Measurements from ENCODE around the gene NAP1L1.

NAP1L1 gene, protein sequence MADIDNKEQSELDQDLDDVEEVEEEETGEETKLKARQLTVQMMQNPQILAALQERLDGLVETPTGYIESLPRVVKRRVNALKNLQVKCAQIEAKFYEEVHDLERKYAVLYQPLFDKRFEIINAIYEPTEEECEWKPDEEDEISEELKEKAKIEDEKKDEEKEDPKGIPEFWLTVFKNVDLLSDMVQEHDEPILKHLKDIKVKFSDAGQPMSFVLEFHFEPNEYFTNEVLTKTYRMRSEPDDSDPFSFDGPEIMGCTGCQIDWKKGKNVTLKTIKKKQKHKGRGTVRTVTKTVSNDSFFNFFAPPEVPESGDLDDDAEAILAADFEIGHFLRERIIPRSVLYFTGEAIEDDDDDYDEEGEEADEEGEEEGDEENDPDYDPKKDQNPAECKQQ

DNA sequence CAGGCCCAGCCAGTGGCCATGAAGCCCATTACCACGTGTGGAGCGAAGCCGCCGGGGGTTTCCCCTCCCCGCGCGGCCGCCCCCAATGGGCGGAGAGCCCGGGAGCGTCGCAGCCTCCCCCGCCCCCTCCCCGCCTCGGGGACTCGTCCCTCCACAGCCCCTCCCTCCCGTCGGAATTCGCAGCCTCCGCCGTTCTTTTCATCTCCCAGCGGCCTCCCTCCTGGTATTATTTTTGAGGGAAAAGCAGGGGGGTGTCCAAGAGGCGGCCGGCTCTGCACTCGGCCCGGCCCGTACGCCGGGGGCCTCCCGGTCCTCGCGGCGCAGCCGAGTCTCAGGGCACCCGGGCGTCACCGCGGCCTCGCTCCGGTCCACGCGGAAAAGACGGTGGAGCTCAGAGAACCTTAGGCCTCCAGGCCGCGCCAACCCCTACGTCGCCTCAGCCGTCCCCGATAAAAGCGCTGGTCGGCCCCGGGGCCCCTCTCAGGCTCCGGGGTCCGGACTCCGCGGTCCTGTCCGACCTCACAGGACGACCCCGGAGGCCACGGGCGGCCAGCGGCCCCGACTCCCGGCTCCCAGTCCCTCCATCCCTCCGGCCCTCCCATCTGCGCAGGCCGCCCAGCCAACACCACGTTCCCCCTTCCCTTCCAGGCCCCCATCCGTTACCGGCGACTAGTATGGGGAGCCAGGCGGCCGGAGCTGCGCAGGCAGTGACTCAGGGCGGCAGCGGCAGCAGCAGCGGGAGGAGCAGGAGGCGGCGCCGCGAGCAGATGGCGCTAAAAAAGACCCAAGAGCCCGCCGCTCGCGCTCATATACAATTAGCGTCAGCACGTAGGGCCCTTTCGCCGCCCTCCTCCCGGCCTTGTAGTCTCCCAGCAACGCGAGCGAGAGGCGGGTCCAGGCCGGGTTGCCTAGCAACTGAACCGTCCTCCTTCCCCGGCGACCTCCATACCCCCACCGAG is at the start of gene NAP1L1:
TSS of gene NAP1L1 (minus strand) at position 782 of the 959 bp plus-strand sequence. CDS start 10,466 bp downstream, outside the sequence.
- DNase-seq = peak; percentile 97

DNA sequence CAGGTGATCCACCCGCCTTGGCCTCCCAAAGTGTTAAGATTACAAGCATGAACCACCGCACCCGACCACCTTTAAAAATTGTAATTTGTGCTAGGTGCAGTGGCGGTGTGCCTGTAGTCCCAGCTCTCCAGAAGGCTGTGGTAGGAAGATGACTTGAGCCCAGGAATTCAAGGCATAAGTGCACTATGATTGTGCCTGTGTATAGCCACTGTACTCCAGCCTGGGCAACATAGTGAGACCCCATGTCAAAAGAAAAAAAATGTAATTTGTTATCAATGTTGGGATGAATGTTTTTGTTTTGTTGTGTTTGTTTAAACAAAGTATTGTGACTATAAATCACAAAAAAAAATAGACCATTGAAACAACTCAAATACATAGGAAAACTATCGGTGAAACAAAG is 43.1 kb upstream of the NAP1L1 start:
- DNase-seq = no peak

DNA sequence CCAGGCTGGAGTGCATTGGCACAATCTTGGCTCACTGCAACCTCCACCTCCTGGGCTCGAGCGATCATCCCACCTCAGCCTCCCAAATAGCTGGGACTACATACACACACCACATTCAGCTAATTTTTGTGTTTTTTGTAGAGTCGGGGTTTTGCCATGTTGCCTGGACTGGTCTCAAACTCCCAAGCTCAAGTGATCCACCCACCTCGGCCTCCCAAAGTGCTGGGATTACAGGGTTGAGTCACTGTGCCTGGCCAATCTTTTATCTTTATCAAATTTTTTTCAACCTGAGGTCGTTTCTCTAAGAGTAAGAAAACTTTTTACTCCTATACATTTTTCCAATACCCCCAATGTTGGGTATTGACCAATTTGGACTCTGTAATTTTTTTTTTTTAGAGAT is 40.0 kb upstream of the NAP1L1 start:
- DNase-seq = no peak

DNA sequence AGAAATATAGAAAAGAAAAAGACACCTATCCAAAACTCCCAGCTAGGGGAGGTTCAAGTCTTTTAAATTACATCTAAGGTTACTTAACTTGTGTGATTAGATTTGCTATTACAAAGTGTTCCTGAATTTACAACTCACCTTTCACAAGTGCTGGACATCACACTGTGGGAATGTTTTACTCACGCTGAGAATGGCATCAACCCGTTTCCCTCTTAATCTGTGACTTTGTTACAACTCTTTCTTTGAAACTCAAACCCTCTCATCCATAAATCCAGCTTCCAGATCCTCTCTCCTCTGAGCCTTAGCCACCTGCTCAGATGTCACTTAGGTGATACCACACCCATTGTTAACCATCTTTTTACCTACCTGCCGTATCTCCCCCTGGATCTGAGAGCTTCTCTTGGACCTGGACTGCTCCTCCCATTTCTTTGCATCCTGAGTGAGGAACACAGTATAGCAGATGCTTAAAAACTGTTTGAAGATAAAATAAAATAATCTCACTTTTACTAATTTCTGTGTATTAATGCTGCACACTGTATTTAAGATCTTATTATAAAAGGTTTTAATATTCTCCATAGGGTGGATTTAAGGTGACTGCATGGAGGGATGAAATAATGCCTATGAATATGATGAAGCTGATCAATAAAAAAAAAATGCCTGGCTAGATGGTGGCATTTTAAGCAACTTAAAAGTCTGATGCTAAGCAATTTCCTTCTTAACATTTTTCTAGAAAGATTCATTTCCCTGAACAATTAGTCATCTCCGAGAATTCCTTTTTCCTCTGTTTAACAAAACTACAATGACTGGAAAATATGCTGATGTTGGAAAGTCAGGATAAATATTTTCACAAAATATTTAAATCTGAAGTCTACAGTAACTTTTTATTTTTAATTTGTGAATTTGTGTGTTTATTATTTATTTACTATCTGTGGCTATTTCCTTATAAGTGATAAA is 39.1 kb upstream of the NAP1L1 start:
- DNase-seq = no peak

DNA sequence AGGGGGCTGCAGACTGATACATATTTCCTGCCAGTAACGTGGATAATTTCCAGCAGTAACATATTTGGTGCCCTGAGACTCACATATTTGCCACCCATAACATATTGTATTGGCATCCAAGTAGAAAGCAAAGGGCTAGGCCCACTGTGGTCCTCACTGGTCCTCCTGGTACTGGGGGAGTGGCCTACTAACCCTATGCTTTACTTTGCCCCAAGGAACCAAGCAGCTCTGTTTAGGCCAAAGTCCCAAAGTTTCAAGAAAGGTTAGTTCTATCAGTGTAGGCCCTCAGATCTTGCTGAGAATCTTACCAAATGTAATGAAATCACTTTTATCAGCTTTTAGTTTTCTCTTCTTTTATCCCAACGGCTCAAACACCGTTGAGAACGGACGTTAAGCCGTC is 35.4 kb upstream of the NAP1L1 start:
- no peak for DNase-seq

DNA sequence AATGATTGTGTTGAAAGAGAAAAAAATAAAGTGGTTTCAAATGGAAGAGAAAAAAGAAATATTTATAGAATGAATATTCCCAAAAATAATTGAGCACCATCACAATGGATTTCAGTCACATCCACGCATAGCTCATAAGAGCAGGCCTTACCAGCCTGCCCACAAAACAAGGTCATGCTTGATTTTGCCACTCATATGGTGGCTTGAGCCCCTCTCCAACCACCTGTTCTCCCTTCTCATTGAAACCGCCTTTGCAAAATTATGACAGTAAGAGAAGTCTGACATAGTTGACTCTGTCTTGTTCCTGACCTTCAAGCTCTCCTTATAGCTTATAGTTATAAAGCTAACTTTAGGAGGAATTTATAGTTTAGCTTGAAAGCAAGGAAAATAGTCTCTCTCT is 33.3 kb upstream of the NAP1L1 start:
- no peak for DNase-seq

DNA sequence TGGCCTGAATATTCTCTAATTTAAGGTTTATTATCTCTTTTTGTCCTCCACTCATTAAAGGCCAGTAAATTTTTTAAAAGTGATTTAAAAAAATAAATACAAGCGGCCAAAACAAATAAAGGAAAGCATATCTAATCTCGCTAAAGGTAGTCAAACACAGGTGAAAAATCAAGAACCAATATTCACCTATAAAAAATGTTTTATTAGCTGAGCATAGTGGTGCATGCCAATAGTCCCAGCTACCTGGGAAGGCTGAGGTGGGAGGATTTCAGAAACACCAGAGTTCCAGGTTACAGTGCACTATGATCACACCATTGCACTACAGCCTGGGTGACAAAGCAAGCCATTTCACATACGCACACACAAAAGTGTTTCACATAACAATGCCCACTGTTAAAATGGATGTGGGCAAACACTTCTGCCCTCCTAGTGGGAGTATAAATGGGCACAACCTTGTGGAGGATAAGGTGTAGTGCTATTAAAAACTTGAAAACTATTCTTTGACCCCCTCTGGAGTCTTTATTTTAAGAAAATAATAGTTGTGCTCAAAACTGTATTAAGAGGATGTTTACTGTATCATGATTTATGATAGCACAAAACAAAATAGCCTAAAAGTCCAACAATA is 32.7 kb upstream of the NAP1L1 start:
- DNase-seq = no peak

DNA sequence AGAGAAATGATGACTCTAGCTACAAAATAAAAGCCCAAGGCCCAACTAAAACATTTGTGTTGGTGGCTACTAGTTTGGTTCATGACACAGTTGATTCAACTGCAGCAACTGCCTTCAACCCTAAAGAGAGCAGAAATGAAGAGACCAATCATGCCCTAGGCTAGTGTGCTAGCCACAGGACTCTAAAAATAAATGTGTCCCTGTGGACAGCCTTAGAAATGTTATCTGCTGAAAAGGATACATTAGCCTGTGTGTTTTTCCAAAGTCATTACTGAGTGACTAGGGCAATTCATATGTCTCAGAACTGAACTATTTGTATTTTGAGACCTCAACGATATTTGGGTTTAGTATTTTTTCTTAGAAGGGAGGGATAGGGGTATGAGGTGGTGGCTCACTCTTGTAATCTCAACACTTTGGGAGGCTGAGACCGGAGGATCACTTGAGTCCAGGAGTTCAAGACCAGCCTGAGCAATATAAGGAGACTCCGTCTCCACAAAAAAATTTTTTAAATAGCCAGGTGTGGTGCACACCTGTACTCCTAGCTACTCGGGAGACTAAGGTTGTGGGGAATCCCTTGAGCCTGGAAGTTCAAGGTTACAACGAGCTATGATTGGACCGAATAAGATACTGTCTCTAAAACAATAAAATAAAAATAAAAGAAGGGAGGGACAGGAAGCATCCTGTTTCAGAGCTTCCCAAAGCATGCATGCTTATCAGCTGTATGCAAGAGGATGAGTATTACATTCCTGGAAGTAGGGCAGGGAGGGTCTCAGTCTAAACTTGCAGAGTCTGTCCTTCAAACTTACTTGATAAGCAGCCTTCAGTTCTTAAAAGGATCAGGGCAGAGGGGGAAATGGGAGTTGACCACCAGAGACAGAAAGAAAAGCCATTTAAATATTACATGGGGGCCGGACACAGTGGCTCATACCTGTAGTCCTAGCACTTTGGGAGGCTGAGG is 29.6 kb upstream of the NAP1L1 start:
- no peak for DNase-seq

DNA sequence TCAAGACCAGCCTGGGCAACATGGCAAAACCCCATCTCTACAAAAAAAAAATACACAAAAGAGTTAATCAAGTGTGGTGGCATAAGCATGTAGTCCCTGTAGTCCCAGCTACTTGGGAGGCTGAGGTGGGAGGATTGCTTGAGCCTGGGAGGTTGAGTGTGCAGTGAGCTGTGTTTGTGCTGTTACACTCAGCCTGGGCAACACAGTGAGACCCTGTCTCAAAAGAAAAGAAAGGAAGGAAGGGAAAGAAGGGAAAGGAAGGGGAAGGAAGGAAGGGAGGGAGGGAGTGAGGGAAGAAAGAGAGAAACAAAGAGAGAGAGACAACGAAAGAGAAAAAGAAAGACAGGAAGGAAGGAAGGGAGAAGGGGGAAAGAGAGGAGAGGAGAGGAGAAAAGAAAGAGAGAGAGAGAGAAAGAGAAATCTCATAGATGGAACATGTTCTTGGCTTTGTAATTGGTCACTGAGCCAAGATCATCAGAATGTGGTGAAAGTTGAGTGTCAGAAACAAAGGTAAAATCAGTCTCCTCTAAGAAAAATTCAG is 26.8 kb upstream of the NAP1L1 start:
- no peak for DNase-seq

DNA sequence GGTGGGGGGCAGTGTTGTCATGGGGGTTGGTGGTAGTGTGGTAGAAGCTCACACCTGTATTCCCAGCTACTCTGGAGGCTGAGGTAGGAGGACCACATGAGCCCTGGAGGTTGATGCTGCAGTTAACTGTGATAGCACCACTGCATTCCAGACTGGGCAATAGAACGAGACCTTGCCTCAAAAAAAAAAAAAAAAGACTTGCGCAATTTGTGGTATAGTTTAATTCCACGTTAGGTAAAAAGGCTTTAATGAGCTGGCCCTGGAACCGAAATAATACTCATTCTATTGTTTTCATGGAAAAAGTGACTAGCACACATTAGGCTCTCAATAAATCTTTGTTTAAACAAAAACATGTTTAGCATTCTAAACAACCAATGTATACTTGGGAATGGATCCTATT is 25.4 kb upstream of the NAP1L1 start:
- DNase-seq = no peak

DNA sequence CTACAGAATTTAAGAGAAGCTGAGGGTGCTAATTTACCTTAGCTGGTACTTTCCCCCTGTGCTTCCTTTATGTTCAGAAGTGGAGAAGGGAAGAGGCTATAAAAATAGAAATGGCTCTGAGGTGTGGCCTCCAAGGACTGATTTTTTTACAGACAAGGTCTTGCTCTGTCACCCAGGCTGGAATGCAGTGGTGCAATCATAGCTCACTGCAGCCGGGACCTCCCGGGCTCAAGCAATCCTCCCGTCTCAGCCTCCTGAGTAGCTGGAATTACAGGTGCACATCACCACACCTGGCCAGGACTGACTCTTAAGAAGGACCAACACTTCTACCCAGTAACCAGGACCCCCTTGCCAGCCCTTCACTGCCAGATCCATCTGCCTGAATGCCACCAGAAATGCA is 23.9 kb upstream of the NAP1L1 start:
- DNase-seq = no peak

DNA sequence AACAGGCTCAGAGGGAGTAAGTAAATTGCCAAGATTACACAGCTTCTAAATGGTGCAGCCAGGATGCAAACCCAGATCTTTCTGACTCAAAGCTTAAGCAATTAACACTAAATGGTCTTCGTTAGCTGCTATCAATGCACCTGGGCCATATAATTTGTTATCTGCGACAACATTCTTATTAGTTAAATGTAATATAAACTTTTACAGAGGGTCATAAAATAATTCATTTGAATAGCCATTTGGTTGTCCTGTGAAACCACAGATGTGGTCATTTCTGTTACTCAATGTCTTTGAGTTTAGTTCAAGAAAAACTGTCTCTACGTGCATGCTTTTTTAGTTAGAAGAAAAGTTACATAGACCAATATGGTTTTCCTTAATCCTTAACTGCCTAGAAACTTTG is 22.1 kb upstream of the NAP1L1 start:
- DNase-seq = no peak

DNA sequence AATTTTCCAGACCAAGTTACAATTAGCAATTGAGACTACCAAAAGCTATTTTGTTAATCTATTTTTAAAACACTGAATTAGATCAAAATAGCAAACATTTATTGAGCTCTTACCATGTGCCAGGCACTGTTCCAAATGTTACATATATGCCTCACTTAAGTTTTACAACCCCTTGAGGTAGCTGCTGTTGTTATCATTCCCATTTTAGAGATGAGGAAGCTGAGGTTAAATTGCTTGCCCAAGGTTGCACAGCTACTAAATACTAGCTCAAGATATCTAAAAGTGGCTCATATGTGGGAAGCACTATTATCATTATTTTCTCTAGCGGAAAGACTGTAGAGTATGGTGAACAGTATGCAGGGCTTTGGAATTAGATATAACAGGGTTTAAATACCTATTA is 19.5 kb upstream of the NAP1L1 start:
- DNase-seq = no peak

DNA sequence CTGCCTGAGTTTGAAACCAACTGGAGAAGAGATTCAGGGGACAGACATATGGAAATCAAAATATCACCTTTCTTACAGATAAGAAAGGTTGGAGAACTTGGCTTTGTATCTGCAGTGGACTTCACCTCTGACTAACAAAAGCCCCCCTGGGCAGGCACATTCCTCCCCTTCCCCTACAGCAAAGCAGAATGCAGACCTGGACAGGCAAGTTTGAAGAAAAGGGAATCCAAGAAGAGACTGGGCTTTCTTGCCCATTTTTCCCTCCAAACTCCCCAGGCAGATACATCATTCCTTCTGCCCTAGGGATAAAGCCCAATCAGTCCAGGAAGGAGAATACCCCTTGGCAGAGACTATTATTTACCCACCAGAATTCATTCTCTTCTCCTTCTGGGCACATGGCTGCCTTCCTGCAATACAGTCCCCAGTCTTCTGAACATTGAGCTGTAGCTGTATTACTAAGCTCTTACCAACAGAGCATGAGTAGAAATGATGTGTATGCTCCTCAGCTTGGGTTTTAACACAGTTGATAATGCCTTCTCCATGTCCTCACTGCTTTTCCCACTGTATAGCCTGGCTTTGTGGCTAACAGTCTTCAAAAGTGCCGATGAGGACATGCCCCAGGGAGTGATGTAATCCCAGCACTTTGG is 17.4 kb upstream of the NAP1L1 start:
- DNase-seq = no peak

DNA sequence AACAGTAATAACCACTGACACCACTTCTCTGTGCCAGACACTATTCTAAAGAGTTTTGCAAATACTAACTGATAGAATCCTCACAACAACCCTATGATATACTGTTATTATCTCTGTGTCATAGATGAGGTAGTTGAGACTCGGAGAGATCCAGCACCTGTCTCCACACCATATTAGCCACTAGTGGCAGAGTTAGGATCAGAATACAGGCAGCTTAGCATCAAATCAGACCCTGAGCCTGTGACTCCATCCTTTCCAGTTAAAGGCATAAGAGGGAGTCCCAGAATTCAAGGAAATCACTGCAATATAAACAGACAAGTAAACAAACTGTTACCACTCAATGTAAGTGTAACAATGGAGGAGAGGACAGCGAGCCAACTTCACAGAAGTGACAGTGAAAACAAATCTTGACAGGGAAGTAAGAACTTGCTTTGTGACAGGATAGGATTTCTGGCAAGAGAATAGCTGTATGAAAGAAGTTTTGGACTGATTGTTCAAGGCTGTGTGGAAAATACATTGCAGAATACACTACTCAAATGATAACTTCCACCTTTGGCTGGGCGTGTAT is 11.7 kb upstream of the NAP1L1 start:
- DNase-seq = no peak

DNA sequence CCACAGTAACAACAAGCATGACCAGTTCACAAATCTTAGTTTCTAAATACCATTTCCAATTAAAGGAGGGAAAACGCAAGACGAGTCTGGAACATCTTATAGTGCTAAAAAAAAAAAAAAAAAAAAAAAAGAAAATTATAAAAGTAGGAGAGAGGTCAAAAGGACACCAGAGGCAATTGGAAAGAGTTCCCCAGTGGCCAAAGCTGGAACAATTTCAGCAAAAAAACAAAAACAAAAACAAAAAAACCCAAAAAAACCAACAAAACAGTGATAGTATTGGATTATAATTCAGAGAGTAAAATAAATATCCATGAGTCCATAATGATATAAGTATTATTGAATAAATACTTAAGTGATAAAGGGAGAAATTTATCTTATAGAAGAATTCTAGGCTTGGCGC is 10.3 kb upstream of the NAP1L1 start:
- DNase-seq = no peak

DNA sequence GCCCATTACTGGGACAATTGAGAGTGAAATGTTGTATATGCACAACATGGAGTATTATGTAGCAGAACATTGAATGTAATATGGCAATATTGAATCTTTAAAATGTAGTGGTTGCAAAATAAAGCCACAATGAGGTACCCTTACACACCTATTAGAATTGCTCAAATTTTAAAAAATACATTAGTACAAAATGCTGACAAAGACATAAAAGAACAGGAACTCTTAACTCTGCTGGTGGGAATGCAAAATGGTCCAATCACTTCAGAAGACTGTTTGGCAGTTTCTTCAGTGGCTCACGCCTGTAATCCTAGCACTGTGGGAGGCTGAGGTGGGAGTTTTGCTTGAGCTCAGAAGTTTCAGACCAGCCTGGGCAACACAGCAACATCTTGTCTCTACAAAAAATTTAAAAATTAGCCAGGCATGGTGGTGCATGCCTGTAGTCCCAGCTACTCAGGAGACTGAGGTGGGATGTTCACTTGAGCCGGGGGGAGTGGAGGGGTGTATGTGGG is 6.8 kb upstream of the NAP1L1 start:
- DNase-seq = no peak

DNA sequence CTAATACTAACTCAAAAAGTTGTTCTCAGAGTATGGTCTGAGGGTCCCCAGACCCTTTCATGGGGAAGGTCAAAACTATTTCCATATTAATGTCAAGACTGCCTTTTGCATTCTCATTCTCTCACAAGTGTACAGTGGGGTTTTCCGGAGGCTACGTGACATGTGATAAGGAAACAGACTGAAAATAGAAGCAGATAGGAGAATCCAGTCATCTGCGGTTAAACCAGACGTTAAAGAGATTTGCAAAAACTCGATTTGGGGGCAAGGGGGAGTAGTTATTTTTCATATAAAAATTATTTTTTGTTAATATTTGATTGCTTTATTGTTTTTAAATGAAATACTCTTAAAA is 1.0 kb upstream of the NAP1L1 start:
- DNase-seq = peak; percentile 67

DNA sequence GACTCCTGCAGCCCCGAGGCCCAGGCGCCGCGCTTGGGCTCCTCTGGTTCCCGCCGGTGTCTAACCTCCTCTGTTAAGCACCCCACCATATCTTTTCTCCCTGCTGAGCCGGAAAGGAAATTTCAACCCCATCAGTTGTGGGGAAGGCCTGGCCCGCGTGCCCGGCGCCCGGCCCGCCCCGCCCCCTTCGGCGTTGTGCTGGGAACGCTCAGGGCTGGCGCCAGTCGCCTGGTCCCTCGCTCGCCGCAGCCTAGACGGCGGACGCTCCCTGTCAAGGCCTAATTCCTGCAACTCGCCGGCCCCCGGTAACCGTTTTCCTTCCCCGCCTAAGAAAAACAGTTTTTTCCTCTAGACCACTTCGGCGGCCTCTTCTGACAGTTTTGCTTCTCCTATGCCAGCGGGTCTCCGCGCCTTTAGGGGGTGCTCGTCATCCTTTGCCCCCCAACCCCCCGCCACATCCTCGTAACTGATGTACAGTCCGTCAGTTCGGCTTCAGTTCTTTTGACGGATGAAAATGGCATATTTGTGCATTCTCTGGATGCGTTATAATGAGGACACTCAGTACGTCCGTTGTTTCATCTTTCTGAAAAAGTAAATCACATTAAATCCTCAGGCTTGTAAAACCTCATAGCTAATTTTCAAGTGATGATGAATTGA is 506 bp upstream of the NAP1L1 start:
- DNase-seq = peak; percentile 55
